Hypothalamus (tissue), 51 donors: Measurements from ENCODE around the gene PPIL1.
A peak's percentile ranks its signal among the peaks of the same experiment; 100 is the strongest.

ENCODE experiments used
- DNase-seq, 51 donors: peaks; one replicate each; lab custom pipeline; 2025; lab: John Stamatoyannopoulos, UW

PPIL1 gene

DNA sequence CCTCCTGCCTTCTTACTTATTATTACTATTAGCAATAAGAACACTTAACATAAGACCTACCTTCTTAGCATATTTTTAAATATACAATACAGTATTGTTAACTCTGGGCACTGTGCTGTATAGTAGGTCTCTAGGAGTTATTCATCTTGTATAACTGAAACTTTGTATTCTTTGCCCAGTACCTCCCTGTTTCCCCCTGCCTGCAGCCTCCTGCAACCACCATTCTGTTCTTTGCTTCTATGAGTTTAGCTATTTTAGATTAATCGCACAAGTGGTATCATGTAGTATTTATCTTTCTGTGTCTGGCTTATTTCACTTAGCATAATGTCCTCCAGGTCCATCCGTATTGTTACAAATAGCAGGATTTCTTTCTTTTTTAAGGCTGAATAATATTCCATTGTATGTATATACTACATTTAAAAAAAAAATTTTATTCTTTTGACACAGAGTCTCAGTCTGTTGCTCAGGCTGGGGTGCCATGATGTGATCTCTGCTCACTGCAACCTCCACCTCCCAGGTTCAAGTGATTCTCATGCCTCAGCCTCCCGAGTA lies 15.6 kb upstream of the PPIL1 start:
- no peak for DNase-seq

DNA sequence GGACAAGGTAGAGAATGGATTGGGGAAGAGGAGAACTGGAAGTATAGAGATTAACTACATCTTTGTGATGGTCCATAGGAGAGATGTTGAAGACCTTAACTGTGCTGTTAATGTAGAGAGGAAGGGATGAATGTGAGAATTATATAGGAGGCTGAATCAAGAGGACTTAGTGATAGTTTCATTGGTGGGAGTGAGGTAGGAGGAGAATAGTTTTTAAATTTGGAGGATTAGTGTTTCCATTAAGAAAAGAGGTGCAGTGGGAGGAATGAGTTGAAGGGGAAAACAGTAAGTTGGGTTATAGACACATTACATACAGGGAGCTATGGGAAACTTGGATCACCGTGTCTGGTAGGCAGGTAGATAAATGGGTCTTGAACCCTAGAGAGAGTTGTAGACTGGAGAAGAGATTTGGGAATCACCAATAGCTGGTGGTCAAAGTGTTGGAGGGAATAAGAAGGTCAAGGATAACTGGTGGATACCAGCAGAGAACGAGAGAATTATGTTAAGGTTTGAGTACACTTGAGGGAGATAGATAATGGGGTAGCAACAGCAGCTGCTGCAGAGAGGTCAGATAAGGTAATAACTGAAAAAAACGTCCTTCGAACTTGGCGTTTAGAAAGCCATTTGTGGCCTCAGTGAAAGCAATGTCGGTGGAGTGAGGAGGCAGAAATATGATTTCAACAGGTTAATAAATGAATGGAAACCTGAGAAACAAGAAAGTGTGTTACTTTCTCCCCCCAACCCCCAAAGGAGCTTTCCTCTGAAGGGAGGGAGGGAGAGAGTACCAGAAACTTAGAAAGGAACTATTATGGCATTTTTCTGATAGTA lies 14.3 kb upstream of the PPIL1 start:
- no peak for DNase-seq

DNA sequence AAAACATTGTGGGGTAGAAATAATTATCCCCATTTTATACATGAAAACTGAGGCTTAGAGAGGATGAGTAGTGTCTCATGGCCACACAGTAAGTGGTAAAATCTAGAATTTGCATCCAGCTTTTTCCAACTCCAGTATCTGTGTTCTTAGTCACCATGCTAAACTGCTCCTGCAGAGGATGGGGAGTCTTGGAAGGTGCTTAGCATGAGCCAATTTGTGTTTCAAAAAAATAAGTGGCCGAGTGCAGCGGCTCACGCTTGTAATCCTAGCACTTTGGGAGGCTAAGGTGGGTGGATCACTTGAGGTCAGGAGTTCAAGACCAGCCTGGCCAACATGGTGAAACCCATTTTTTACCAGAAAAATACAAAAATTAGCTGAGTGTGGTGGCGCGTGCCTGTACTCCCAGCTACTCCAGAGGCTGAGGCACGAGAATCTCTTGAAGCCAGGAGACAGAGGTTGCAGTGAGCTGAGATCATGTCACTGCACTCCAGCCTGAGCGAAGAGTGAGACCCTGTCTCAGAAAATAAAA lies 13.6 kb upstream of the PPIL1 start:
- DNase-seq = no peak

GRCh38 chr6:36886950-36887618 lies 12.5 kb upstream of the PPIL1 start:
- no peak for DNase-seq

- peak; percentile 58 to 99 (median 96) for DNase-seq
These were observed 11.1 kb upstream of the PPIL1 start, which contains the start of gene C6orf89 for GRCh38 chr6:36885461-36886401. C6orf89 (plus strand) TSS chr6:36885952; CDS start chr6:36899445, 13,493 bp downstream.

GRCh38 chr6:36884610-36885009 lies 10.0 kb upstream of the PPIL1 start:
- DNase-seq = no peak

GRCh38 chr6:36875250-36875633 lies 639 bp upstream of the PPIL1 start:
- DNase-seq = peak in 1 of 51 donors; percentile 51

DNA sequence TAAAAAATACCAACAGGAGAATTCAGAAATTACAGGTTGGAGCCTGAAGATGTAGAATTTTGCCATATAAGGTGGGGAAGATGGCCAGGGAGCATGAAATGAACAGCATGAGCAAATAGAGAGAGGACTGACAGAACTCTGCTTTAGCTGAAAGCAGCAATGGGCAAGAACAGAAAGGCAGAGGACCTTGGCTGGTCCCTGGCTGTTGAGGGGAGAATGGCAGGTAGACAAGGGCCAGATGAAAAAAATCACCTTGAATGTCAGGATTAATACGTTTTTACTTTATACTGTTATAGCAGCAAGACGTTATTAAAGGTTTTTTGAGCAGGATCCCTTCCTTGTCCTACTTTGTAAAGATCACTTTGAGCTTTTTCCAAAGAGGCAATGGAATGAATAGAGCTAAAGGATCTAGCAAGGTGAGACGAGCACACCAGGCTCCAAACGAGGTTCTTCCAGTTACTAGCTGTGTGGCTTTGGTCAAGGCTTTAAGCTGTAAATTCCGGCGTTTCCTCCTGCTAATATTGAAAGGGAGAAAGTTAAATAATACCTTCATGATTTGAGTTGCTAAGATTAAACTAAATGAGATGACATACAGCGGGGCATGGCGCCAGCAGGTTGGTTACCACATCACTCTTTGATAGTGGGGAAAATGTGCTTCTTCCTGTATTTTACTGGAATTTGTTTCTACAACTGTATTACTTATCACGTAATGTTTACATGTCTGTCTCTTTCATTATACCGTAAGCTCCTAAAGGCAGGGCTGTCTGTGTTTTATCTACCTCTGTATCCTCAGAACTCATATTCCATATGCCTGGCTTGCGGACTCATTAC lies 776 bp downstream of the PPIL1 start:
- DNase-seq = no peak

GRCh38 chr6:36873115-36873514 lies 1.5 kb downstream of the PPIL1 start:
- DNase-seq = no peak

- DNase-seq = no peak
These were observed 2.9 kb downstream of the PPIL1 start for GRCh38 chr6:36871686-36872085.

DNA sequence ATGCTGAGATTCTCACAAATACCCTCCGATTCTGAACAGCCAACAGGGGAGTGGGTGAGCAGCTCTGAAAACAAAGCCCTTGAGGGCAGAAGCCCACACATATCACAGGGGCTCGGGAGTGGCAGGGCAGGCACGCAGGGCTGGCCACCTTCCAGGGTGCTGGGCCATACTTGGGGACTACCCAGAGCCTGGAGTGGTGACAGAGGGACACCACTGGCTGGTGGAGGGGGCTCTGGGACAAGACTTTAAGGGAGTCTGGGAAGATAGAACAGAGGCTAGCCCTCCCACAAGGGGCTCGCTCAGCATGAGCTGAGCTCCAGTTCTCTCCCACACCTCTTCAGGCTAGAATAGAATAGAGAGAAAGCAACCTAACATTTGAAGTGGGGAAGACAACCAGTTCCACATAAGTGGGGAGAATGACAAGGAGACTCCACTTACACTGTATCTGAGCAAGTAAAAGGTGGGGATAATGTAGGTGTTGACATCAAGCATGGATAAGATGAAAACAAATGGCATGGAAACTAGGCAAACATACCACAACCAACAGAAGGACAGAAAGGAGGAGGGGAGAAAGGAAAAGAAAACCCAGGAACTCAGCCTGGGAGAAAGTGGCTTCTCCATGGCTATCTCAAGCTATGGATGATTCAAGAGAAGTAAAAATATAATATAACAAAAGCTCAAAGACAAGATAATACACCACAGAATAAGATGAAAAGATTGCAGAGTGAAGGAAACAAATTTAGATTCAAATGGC lies 7.0 kb downstream of the PPIL1 start:
- DNase-seq = no peak

GRCh38 chr6:36865835-36866234 lies 8.8 kb downstream of the PPIL1 start:
- peak in 1 of 51 donors; percentile 40 for DNase-seq

DNA sequence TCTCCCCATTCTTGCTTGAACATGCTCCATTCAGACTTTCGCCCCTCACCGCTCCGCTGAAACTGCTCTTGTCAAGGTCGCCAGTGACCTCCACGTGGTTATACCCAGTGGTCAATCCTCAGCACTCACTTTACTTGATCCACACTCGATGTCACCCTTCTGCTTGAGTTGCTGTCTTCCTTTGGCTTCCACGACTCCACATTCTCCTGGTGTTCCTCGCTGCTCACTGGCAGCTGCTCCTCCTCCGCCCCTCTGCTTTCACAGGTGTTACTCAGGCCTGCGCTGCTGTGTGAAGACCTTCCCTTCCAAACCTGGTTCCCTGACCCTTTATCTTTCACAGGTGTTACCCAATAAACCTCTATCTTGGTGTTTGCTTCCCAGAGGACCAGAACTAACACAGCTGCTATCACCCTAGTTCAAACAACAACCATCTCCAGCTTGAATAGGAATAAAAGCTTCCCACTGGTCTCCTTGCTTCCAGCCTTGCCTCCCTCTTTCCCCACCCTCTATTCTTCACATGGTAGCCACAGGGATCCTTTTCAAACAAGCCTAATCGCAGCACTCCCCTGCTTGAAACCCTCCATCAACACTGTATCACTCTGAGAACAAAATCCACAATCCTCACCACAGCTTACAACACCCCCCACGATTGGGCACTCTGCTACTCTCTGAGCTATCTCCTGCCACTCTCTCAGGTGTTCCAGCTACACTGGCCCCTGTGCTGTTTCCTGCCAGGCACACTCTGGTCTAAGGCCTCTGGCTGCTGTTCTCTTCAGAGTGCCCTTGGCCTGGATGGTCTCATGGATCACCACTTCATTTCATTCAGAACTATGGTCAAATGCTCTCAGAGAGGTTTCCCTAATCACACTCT lies 10.7 kb downstream of the PPIL1 start:
- no peak for DNase-seq

DNA sequence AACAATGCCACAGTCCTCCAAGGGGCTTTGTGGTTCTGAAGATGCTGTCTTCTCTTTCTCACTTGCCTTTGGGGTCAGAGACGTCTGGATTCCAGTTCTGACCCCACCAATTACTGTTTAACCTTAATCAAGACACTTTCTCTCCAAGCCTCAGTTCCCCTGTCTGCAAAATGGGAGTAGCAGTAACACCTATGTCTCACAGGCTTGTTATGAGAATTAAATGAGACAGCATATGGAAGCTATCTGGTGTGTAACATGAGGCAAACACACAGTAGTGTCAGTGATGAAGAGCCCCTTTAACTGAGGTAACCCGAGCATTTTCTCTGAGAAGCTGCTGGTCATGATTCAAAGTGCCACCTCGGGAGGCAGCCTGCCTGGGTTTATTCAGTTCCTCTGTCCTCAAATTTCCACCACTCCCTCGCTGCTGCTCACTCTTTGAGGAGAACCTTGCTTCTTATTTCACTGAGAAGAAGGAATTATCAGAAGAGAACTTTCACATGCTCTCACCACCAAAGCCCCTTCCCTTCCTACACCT lies 11.7 kb downstream of the PPIL1 start:
- DNase-seq = no peak

- no peak for DNase-seq
These were observed 12.3 kb downstream of the PPIL1 start for GRCh38 chr6:36862164-36862847.

- no peak for DNase-seq
These were observed 14.5 kb downstream of the PPIL1 start for GRCh38 chr6:36860126-36860525.
